Fibroblast of mammary gland (primary cell): ENCODE results near the gene PTPRN2.

Source experiments
- DNase-seq: peaks from one replicate; pipeline ENCODE4 v3.0.0-alpha.2; 2010; ENCODE audit warnings: low read depth
- H3K4me3 ChIP-seq: 2 replicates; pipeline ENCODE4 v1.5.1; 2011; ENCODE audit warnings: low read depth, mild to moderate bottlenecking, low read length, moderate library complexity; ENCODE audit not compliant: control insufficient read depth
- TF ChIP-seq, protein P1 (sequence below): conservative IDR thresholded peaks from 2 replicates; pipeline ENCODE4 v1.5.1; 2011; ENCODE audit warnings: low read depth, low read length, inconsistent platforms; ENCODE audit not compliant: control insufficient read depth, insufficient read depth

PTPRN2 gene

DNA sequence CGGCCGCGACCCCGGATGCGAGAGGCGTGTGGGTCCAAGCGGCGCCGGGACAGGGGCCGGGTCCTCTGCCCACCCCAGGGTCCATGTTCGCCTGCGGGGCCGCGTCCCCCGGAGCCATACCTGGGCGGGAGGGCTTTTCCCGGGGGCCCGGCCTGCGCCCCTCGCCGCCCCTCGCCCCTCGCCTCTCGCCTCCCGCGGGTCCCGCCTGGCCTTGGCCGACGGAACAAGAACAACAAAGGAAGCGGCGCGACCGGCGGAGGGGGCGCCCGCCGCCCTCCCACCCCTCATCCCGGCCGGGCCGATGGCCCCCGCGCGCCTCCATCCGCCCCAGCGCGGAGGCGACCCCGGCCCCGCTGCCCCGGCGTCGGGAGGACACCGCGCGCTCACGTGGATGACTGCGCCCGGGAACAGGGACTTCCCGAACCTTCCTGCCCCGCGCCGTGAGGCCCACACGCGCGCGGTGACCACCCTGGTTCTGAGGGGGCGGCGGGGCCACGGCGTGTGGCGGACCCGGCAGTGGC is 902.7 kb downstream of the PTPRN2 start:
- H3K4me3 ChIP-seq = no peak overlapping the region
- TF ChIP-seq, protein P1, sequence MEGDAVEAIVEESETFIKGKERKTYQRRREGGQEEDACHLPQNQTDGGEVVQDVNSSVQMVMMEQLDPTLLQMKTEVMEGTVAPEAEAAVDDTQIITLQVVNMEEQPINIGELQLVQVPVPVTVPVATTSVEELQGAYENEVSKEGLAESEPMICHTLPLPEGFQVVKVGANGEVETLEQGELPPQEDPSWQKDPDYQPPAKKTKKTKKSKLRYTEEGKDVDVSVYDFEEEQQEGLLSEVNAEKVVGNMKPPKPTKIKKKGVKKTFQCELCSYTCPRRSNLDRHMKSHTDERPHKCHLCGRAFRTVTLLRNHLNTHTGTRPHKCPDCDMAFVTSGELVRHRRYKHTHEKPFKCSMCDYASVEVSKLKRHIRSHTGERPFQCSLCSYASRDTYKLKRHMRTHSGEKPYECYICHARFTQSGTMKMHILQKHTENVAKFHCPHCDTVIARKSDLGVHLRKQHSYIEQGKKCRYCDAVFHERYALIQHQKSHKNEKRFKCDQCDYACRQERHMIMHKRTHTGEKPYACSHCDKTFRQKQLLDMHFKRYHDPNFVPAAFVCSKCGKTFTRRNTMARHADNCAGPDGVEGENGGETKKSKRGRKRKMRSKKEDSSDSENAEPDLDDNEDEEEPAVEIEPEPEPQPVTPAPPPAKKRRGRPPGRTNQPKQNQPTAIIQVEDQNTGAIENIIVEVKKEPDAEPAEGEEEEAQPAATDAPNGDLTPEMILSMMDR = no peak

DNA sequence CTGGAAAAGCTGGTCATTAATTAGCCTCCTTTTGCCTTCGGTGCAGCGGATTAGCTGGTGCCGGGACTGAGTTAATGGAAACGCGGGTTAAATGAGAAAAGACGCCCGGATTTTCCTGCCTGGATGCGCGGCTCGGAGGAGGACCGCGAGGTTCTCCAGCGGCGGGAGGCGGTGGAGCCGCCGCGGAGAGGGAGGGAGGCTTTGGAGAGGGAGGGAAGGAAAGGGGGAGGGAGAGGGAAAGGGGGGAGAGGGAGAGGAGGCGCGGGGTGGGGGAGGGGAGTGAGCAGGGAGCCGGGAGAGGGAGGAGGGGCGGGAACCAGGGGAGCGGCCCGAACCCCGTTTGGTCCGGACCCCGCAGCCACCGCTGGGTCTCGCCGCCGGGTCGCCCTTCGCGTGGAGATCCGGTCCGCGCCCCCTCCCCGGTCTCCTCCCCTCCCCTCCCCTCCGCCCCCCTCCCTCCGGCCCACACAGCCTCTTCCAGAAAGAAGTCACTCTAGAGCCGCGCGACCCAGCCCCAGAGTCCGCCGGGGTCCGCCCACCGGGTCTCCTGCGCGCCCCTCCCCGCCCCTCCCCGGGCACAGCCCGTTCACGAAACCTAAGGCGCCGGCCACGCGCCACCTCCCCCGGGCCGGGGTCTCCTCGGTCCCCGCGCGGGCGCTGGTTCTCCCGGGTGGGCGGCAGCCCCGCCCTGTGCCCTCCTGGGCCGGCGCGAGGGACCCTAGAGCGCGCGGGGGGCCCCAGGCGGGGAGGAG is 903.3 kb downstream of the PTPRN2 start:
- DNase-seq = peak; percentile 21
- TF ChIP-seq, protein P1 = no peak
- peak overlapping the region; percentile 35 for H3K4me3 ChIP-seq

More for the DNA sequence above, 902.7 kb downstream of the PTPRN2 start:
- no peak for DNase-seq

DNA sequence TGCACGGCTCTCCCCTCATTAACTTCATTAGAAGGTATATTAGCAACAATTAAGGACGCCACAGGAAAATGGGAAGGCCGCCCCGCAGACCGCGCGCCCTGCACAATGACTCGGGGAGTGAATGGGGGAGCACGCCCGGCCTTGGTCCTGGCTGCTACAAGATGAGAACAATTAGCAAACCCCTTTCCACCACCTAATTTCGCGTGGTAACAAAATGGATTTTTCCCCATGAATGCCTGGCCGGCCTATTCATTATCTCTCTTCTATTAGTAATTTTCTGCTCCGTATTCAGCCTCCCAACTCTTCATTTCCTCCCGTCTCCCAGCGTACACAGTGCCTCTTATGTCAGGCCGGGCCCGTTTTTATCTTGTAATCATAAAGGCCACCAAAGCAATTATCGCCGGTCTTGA is 903.9 kb downstream of the PTPRN2 start:
- H3K4me3 ChIP-seq = peak overlapping the region; percentile 35
- TF ChIP-seq, protein P1 = no peak
- no peak for DNase-seq

DNA sequence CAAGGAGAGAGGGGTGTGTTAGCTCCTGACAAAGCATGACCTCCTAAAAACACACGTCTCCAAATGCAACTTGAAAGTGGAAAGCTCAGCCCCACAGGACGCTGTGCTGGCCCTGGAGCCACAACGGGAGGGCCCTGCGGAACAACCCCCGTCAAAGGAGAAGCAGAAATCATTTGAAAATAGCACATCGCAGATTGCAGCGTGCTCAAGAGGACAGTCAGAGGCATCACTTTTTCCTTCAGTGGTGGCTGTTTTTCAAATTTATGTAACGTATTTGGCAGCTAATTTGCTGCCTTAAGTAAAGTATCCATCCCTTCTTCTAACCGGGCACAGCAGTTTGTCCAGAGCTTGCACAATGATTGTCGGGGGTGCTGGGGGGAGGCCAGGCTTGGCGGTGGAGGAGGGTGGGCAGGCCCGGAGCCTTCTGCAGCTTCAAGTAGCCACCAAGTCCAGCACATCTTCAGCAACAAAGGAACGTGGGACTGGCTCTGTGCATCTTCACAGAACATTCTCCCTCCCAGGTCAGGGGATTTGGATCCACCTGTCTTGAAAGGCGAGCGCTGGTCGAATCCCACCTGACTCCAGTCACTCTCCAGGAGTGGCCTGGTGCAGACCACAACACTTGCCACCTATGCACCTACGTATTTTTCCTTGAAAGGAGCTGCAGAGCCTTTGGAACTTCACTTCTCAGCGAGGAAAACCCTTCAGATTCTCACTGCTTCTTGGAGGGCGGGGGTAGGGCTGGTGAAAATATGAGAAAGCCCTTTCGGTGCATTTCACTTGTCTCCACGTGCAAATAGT is 904.5 kb downstream of the PTPRN2 start:
- DNase-seq = no peak
- TF ChIP-seq, protein P1 = no peak
- no peak overlapping the region for H3K4me3 ChIP-seq

DNA sequence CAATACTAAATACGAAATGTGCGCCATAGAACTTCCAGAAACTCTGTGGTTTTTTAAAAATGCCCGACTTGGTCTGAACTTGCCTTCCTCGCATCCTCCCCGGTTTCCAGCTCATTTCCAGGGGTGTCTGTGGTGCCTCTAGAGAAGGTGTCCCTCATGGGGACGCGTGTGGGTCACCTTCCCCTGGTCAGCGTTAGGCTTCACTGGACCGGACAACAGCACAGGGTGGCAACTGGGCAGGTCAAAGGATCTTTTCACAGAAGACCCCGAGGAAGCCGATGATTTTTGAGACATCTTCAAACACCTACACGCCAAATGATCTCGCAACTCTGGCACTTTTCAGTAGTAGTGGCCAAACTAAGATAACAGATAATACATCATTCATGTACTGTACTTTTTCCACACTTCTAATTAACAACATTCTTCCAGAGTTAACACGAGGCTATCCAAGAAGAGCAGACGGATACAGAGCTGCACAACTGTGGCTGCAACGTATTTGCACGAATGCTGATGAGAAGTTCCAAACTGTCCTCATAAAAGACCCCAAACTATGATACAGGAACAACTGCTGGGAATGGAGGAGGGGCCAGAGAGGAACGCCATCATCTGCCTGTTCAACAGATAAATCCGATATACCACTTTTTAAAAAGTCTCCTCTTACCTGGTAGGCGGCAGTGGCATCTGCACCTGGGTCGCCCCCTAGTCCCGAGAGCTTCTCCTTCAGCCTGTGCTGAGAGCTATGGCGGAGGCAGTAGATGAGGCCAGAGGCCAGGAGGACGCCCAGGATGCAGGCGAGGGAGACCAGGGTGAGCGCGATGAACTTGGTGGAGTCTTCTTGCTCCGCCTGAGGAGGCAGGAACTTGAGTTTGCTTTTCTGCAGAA is 905.3 kb downstream of the PTPRN2 start:
- TF ChIP-seq, protein P1 = no peak
- no peak for DNase-seq

DNA sequence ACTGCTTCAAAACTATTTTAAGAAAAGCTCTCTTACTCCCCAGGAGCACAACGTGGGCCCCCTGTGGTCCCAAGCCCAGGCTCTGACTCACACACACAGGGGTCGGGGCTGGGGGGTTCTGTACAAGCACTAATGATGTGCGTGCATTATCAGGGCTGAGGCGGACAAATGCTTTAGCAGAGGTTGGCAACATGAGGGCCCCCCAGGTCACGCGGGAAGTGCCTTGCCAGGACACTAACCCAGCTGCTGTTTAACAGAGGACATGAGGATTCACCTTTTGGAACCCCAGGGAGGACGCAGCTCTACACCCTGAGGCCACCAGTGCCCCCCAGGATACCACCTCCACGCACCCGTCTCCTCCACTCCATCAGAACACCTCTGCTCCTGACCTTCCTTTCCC is 908.0 kb downstream of the PTPRN2 start:
- DNase-seq = no peak
- TF ChIP-seq, protein P1 = no peak
- H3K4me3 ChIP-seq = no peak overlapping the region

More for the DNA sequence above, 905.3 kb downstream of the PTPRN2 start:
- no peak overlapping the region for H3K4me3 ChIP-seq
